ENCODE results near the gene PARD6B. TPM values are rescaled to one million over a fixed set of nuclear protein-coding genes. Genes with fewer than 3 reads are reported as not detected.

Gene PARD6B
- total and polyA plus RNA-seq, 2 donors from 2014 or later = 9.2 to 72.0 TPM

GRCh38 chr20:50794846-50795634 is 63.7 kb downstream of the PARD6B start, which contains the start of gene BCAS4:
Gene BCAS4 (plus strand): TSS chr20:50795061. CDS start chr20:50795084, 23 bp downstream.
- H3K4me3 ChIP-seq (ENCODE audit: low read length in 3 of 3) = peak within 1 kb of the TSS; percentile 0 to 71 (median 47)
- TF ChIP-seq CTCF (IDR thresholded peaks at IDR 0.05; ENCODE audit: borderline replicate concordance, extremely low read depth, insufficient read depth) = peak; percentile 98
- DNase-seq = peak; percentile 89 to 93 (median 89)
- FAIRE-seq = no peak
- H3K4me1 ChIP-seq (ENCODE audit: control insufficient read depth in 2 of 3, insufficient read depth in 2 of 3, low read depth in 1 of 3, low read length in 3 of 3) = peaks cover 0 to 11% (median 0%) of the 10 kb centered on the region in 3 donors
- intact Hi-C loops (cut with DNase I) = loop anchor here (10.0 kb wide), 1 partner anchor 130 kb away; no protein-coding TSS in a partner anchor
- H3K27ac ChIP-seq (ENCODE audit: low read depth in 2 of 2, low read length in 2 of 2) = peak within 1 kb of the TSS in 1 of 2 donors; percentile 37
- peak within 1 kb of the TSS; percentile 15 to 73 (median 65) for H3K9ac ChIP-seq (ENCODE audit: low read length in 3 of 3)
- H3K36me3 ChIP-seq (ENCODE audit: control insufficient read depth in 2 of 3, insufficient read depth in 3 of 3, low read length in 3 of 3) = no peaks in the 10 kb centered on the region
- no peaks in the 10 kb centered on the region for H3K9me3 ChIP-seq (ENCODE audit: control insufficient read depth in 2 of 3, insufficient read depth in 1 of 3, low read length in 3 of 3)
- H3K27me3 ChIP-seq (ENCODE audit: control insufficient read depth, insufficient read depth, low read length) = no peaks in the 10 kb centered on the region

- H3K9me3 ChIP-seq (ENCODE audit: control insufficient read depth in 2 of 3, insufficient read depth in 1 of 3, low read length in 3 of 3) = no peaks in the 10 kb centered on the region
- no peak overlapping the region for H3K27ac ChIP-seq (ENCODE audit: low read depth in 2 of 2, low read length in 2 of 2)
- no peak for TF ChIP-seq CTCF (IDR thresholded peaks at IDR 0.05; ENCODE audit: borderline replicate concordance, extremely low read depth, insufficient read depth)
- no peak overlapping the region for H3K4me3 ChIP-seq (ENCODE audit: low read length in 3 of 3)
- H3K9ac ChIP-seq (ENCODE audit: low read length in 3 of 3) = no peak overlapping the region
- no peaks in the 10 kb centered on the region for H3K27me3 ChIP-seq (ENCODE audit: control insufficient read depth, insufficient read depth, low read length)
- peaks cover 0 to 3% (median 0%) of the 10 kb centered on the region in 3 donors for H3K4me1 ChIP-seq (ENCODE audit: control insufficient read depth in 2 of 3, insufficient read depth in 2 of 3, low read depth in 1 of 3, low read length in 3 of 3)
- FAIRE-seq (no peak), DNase-seq (no peak)
- intact Hi-C loops (cut with DNase I) = loop anchor here (10.0 kb wide), 1 partner anchor 128 kb away; no protein-coding TSS in a partner anchor
- H3K36me3 ChIP-seq (ENCODE audit: control insufficient read depth in 2 of 3, insufficient read depth in 3 of 3, low read length in 3 of 3) = no peaks in the 10 kb centered on the region
Observed at GRCh38 chr20:50797142-50797541, 65.8 kb downstream of the PARD6B start.

GRCh38 chr20:50798650-50799049 is 67.3 kb downstream of the PARD6B start:
- Histone ChIP-seq H3K9ac (ENCODE audit: low read length in 3 of 3) (peak overlapping the region in 1 of 3 donors; percentile 51), H3K4me1 (ENCODE audit: control insufficient read depth in 2 of 3, insufficient read depth in 2 of 3, low read depth in 1 of 3, low read length in 3 of 3) (peaks cover 0 to 3% (median 0%) of the 10 kb centered on the region in 3 donors), H3K9me3 (ENCODE audit: control insufficient read depth in 2 of 3, insufficient read depth in 1 of 3, low read length in 3 of 3) (no peaks in the 10 kb centered on the region), H3K36me3 (ENCODE audit: control insufficient read depth in 2 of 3, insufficient read depth in 3 of 3, low read length in 3 of 3) (no peaks in the 10 kb centered on the region), H3K27ac (ENCODE audit: low read depth in 2 of 2, low read length in 2 of 2) (peak overlapping the region; percentile 20 to 32), H3K4me3 (ENCODE audit: low read length in 3 of 3) (no peak overlapping the region), H3K27me3 (ENCODE audit: control insufficient read depth, insufficient read depth, low read length) (no peaks in the 10 kb centered on the region)
- intact Hi-C loops (cut with DNase I) = loop anchor here (10.0 kb wide), 1 partner anchor 126 kb away; no protein-coding TSS in a partner anchor
- TF ChIP-seq CTCF (IDR thresholded peaks at IDR 0.05; ENCODE audit: borderline replicate concordance, extremely low read depth, insufficient read depth) = no peak
- FAIRE-seq = no peak
- DNase-seq = no peak

Measured in kidney (tissue), 14 donors.